HCT116 (cell line): Measurements from ENCODE around the gene INO80. TPM values are rescaled to one million over a fixed set of nuclear protein-coding genes. Genes with fewer than 3 reads are reported as not detected.

Experiments used
- ATAC-seq: fragments of 200-7000 bp; cut with Tn5 transposase; 2 replicates; pipeline ENCODE4 v1.9.1; 2020; ENCODE audit warnings: mild to moderate bottlenecking, moderate library complexity
- BruUV-seq: library from RNA; stranded (reverse); fragments of 400-500 nt; replicated peaks from 2 replicates; lab custom pipeline; 2021; lab: Mats Ljungman, UMichigan
- CTCF ChIA-PET: fragments of 300-600 bp; sonication (Branson Sonifier 250); formaldehyde crosslinking; loops from one replicate; lab custom pipeline; 2021; ENCODE audit warnings: antibody characterized with exemption; lab: Charles Lee
- POLR2A ChIA-PET: fragments of 300-600, 350-600 bp; sonication (Branson Sonifier 250); formaldehyde crosslinking; loops from one replicate; lab custom pipeline; 2021; ENCODE audit warnings: antibody characterized with exemption; lab: Charles Lee
- RAD21 ChIA-PET, 2 experiments: fragments of 300-600 bp; sonication (Branson Sonifier 250); formaldehyde crosslinking; loops; one replicate each; lab custom pipeline; 2023; ENCODE audit warnings: low total read pairs in 2 of 2; ENCODE audit not compliant: uncharacterized antibody in 2 of 2, unreplicated experiment in 2 of 2, low non-redundant PET in 1 of 2; lab: Charles Lee
- DNase-seq: peaks from one replicate; pipeline ENCODE4 v3.0.0-alpha.2; 2010; ENCODE audit warnings: low read depth, low spot score
- H2AFZ ChIP-seq: fragments of 200-600 bp; shearing (Covaris generic), sonication (generic); 2 replicates; pipeline ENCODE4 v1.6.1; 2017; ENCODE audit warnings: low read depth, mixed run types, mixed read lengths, antibody characterized with exemption, low read length; ENCODE audit not compliant: poor library complexity, severe bottlenecking
- H3K27ac ChIP-seq: 2 replicates; pipeline ENCODE4 v1.5.1; 2012; ENCODE audit warnings: low read depth, low read length
- H3K27me3 ChIP-seq: fragments of 200-600 bp; sonication (generic); 2 replicates; pipeline ENCODE4 v1.6.1; 2016; ENCODE audit warnings: mixed run types, low read length, mixed read lengths; ENCODE audit not compliant: insufficient read depth
- H3K36me3 ChIP-seq, 2 experiments: fragments of 200-500 bp in 1 of 2; fragments of 200-600 bp in 1 of 2; sonication (Bioruptor generic) in 1 of 2; sonication (generic) in 1 of 2; 2 replicates each; pipeline versions ENCODE4 v1.5.1 to v1.6.1; 2014 to 2016; ENCODE audit warnings: low read length in 2 of 2, inconsistent platforms in 1 of 2, mixed read lengths in 1 of 2, mixed run types in 1 of 2; ENCODE audit not compliant: insufficient read depth in 2 of 2, control insufficient read depth in 1 of 2
- H3K4me1 ChIP-seq, 2 experiments: fragments of 200-600 bp in 1 of 2; sonication (generic) in 1 of 2; 2 replicates each; pipeline versions ENCODE4 v1.5.1 to v1.6.1; 2012 to 2017; ENCODE audit warnings: low read length in 2 of 2, inconsistent platforms in 1 of 2, mild to moderate bottlenecking in 1 of 2, mixed read lengths in 1 of 2, mixed run types in 1 of 2, moderate library complexity in 1 of 2; ENCODE audit not compliant: insufficient read depth in 2 of 2, control insufficient read depth in 1 of 2
- H3K4me2 ChIP-seq: fragments of 200-600 bp; sonication (generic); 2 replicates; pipeline ENCODE4 v1.6.1; 2017; ENCODE audit warnings: mixed run types, low read length, mixed read lengths
- H3K4me3 ChIP-seq, 2 experiments: fragments of 200-600 bp in 1 of 2; sonication (generic) in 1 of 2; replicated peaks in 1 of 2; 2 replicates each; pipeline ENCODE4 v1.5.1; 2011 to 2016; ENCODE audit warnings: low read length in 2 of 2, control low read depth in 1 of 2, low read depth in 1 of 2, mild to moderate bottlenecking in 1 of 2, mixed read lengths in 1 of 2, mixed run types in 1 of 2
- H3K79me2 ChIP-seq: fragments of 200-600 bp; sonication (generic); 2 replicates; pipeline ENCODE4 v1.6.1; 2017; ENCODE audit warnings: mild to moderate bottlenecking, mixed run types, low read length, moderate library complexity, mixed read lengths; ENCODE audit not compliant: insufficient read depth
- H3K9ac ChIP-seq: fragments of 200-600 bp; sonication (generic); 2 replicates; pipeline ENCODE4 v1.6.1; 2016; ENCODE audit warnings: low read length, mixed read lengths
- H3K9me2 ChIP-seq: fragments of 200-600 bp; sonication (generic), shearing (Covaris generic); 2 replicates; pipeline ENCODE4 v1.6.1; 2017; ENCODE audit warnings: mixed run types, mild to moderate bottlenecking, moderate library complexity; ENCODE audit not compliant: insufficient read depth
- H3K9me3 ChIP-seq, 2 experiments: fragments of 200-500 bp in 1 of 2; fragments of 200-600 bp in 1 of 2; sonication (Bioruptor generic) in 1 of 2; sonication (generic) in 1 of 2; 2 replicates each; pipeline ENCODE4 v1.6.1; 2014 to 2017; ENCODE audit warnings: low read length in 2 of 2, mixed read lengths in 2 of 2, inconsistent platforms in 1 of 2, low read depth in 1 of 2, mild to moderate bottlenecking in 1 of 2, mixed run types in 1 of 2, moderate library complexity in 1 of 2; ENCODE audit not compliant: control insufficient read depth in 1 of 2, insufficient read depth in 1 of 2
- H4K20me1 ChIP-seq: fragments of 200-600 bp; sonication (generic), shearing (Covaris generic); 2 replicates; pipeline ENCODE4 v1.6.1; 2017; ENCODE audit warnings: mixed run types, mild to moderate bottlenecking, moderate library complexity; ENCODE audit not compliant: insufficient read depth
- ATF3 ChIP-seq: IDR thresholded peaks from 2 replicates; pipeline ENCODE4 v1.6.1; 2012
- EGR1 ChIP-seq: IDR thresholded peaks from 2 replicates; pipeline ENCODE4 v1.6.1; 2012; ENCODE audit warnings: low read depth
- ELF1 ChIP-seq: IDR thresholded peaks from 2 replicates; pipeline ENCODE4 v1.6.1; 2012; ENCODE audit warnings: low read depth, borderline replicate concordance
- FOSL1 ChIP-seq: IDR thresholded peaks from 2 replicates; pipeline ENCODE4 v1.6.1; 2012; ENCODE audit warnings: low read depth
- POLR2A ChIP-seq: IDR thresholded peaks from 2 replicates; pipeline ENCODE4 v1.7.0; 2011; ENCODE audit warnings: borderline replicate concordance; ENCODE audit not compliant: insufficient read depth, insufficient read length; ENCODE audit errors: extremely low read depth
- POLR2AphosphoS5 ChIP-seq: IDR thresholded peaks from 2 replicates; pipeline ENCODE4 v1.6.1; 2011; ENCODE audit warnings: mild to moderate bottlenecking, low read depth, low read length, moderate library complexity
- RAD21 ChIP-seq: IDR thresholded peaks from 2 replicates; pipeline ENCODE4 v1.6.1; 2012; ENCODE audit warnings: low read depth, mild to moderate bottlenecking
- REST ChIP-seq: IDR thresholded peaks from 2 replicates; pipeline ENCODE4 v1.6.1; 2012; ENCODE audit warnings: low read depth
- SIN3A ChIP-seq: IDR thresholded peaks from 2 replicates; pipeline ENCODE4 v1.6.1; 2012; ENCODE audit warnings: low read depth
- SP1 ChIP-seq: IDR thresholded peaks from 2 replicates; pipeline ENCODE4 v1.6.1; 2012; ENCODE audit warnings: low read depth
- SRF ChIP-seq: IDR thresholded peaks from 2 replicates; pipeline ENCODE4 v1.6.1; 2012; ENCODE audit warnings: low read depth
- YY1 ChIP-seq: IDR thresholded peaks from 2 replicates; pipeline ENCODE4 v1.6.1; 2011; ENCODE audit warnings: low read length, low read depth, moderate library complexity, mild to moderate bottlenecking; ENCODE audit not compliant: insufficient replicate concordance; ENCODE audit errors: extremely low read depth
- ZFX ChIP-seq: fragments of 450-650 bp; IDR thresholded peaks from 2 replicates; pipeline ENCODE4 v1.6.1; 2017
- ZNF274 ChIP-seq: fragments of 200-500 bp; sonication (Bioruptor generic); IDR thresholded peaks from 2 replicates; pipeline ENCODE4 v1.6.1; 2014; ENCODE audit warnings: mild to moderate bottlenecking, low read depth, low read length, inconsistent platforms
- intact Hi-C: fragments of 100-400 bp; cut with micrococcal nuclease; formaldehyde crosslinking; loops from 2 replicates; pipeline ENCODE4 v1.10.0; 2022
- total RNA-seq: library from RNA; stranded (reverse); gene quantifications from one replicate; pipeline ENCODE4 v1.2.1, GENCODE V29; 2021; ENCODE audit not compliant: unreplicated experiment
- TF ChIP-seq, protein P1 (sequence below): IDR thresholded peaks from 2 replicates; pipeline ENCODE4 v1.6.1; 2012
- TF ChIP-seq, protein P2 (sequence below), 3 experiments: fragments of 200-600 bp in 1 of 3; sonication (generic) in 1 of 3; IDR thresholded peaks in 2 of 3; conservative IDR thresholded peaks in 1 of 3; 2 replicates each; pipeline ENCODE4 v1.5.1; 2012 to 2017; ENCODE audit warnings: low read depth in 2 of 3, low read length in 2 of 3, antibody characterized with exemption in 1 of 3, borderline replicate concordance in 1 of 3, control low read depth in 1 of 3, mild to moderate bottlenecking in 1 of 3, mixed read lengths in 1 of 3, mixed run types in 1 of 3, moderate library complexity in 1 of 3; ENCODE audit not compliant: insufficient read depth in 1 of 3

Gene INO80
- total RNA-seq, 1 experiment from 2014 or later, result 28.2 TPM

DNA sequence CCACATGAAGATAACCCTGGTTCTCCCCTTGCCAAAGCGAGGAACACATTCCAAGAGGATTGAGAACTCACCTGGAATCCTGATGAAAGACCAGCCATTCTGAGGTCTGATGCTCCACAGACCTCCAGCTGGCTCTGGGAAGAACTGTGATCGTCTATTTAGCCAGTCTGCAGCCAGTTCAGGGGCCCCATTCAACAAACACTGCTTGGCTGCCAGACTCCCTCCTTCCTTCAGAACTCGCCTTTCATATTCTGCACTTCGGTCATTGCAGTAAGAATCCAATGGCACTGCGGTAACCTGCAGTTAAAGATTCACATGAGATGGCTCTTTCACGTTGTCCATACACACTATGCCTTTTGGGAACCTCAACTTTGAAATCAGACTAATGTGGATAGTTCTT is 95.3 kb downstream of the INO80 start:
- H3K4me1 ChIP-seq, result no peaks in the 10 kb centered on the region
- H3K27me3 ChIP-seq, result no peaks in the 10 kb centered on the region
- no peak overlapping the region for H3K4me2 ChIP-seq
- no peaks in the 10 kb centered on the region for H4K20me1 ChIP-seq
- DNase-seq (no peak), ATAC-seq (no peak)
- H3K9me2 ChIP-seq, result no peaks in the 10 kb centered on the region
- intact Hi-C loops, result loop anchor here (5.0 to 10.0 kb wide), 2 partner anchors 89 to 164 kb away; no protein-coding TSS in a partner anchor
- ChIA-PET RAD21 (no interaction called here), POLR2A (no interaction called here), CTCF (interaction anchor here (1.3 to 2.0 kb wide), 2 partner anchors 90 to 117 kb away, joined by 4 to 9 read pairs; no protein-coding TSS in a partner anchor)
- H3K27ac ChIP-seq, result no peak overlapping the region
- peaks cover 16 to 35% of the 10 kb centered on the region in 2 experiments; a peak in 3 of 4 replicates for H3K36me3 ChIP-seq
- H3K79me2 ChIP-seq, result no peaks in the 10 kb centered on the region; the same call in 1 of the 2 replicates
- H3K9me3 ChIP-seq, result no peaks in the 10 kb centered on the region
- no TSS peak for BruUV-seq
- no peak overlapping the region for H2AFZ ChIP-seq
- TF ChIP-seq ZNF274 (no peak), REST (no peak), ELF1 (no peak), POLR2AphosphoS5 (no peak), FOSL1 (no peak), EGR1 (no peak), SIN3A (no peak), ATF3 (no peak), POLR2A (no peak), RAD21 (no peak), SRF (no peak), ZFX (no peak), YY1 (no peak), SP1 (no peak)
- TF ChIP-seq, protein P1, sequence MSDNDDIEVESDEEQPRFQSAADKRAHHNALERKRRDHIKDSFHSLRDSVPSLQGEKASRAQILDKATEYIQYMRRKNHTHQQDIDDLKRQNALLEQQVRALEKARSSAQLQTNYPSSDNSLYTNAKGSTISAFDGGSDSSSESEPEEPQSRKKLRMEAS, result no peak
- TF ChIP-seq, protein P2, sequence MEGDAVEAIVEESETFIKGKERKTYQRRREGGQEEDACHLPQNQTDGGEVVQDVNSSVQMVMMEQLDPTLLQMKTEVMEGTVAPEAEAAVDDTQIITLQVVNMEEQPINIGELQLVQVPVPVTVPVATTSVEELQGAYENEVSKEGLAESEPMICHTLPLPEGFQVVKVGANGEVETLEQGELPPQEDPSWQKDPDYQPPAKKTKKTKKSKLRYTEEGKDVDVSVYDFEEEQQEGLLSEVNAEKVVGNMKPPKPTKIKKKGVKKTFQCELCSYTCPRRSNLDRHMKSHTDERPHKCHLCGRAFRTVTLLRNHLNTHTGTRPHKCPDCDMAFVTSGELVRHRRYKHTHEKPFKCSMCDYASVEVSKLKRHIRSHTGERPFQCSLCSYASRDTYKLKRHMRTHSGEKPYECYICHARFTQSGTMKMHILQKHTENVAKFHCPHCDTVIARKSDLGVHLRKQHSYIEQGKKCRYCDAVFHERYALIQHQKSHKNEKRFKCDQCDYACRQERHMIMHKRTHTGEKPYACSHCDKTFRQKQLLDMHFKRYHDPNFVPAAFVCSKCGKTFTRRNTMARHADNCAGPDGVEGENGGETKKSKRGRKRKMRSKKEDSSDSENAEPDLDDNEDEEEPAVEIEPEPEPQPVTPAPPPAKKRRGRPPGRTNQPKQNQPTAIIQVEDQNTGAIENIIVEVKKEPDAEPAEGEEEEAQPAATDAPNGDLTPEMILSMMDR (IDR thresholded peaks at IDR 0.05 in 2 of 3, conservative IDR thresholded peaks at IDR 0.05 in 1 of 3; ENCODE audit: borderline replicate concordance in 1 of 3, insufficient read depth in 1 of 3, low read depth in 2 of 3, low read length in 2 of 3), result no peak
- TF ChIP-seq, all 23 proteins: peak for 0
- H3K9ac ChIP-seq, result no peak overlapping the region
- no peak overlapping the region for H3K4me3 ChIP-seq
